Activated CD4-positive, alpha-beta T cell treated with anti-CD3 and anti-CD28 coated beads, Interleukin-2, Interleukin-6, amounts not matched to agents 100 ng/mL and 50 ng/mL, durations not matched to agents 16 hours and 8 hours (primary cell): ENCODE results near the gene SGMS1.
"Not testable (repeated sequence)": the region's sequence is repeated elsewhere in the genome, so short reads cannot be mapped to it uniquely, and the experiment has no call there.

Source experiments
- DNase-seq: peaks from one replicate; pipeline ENCODE4 v3.0.0-alpha.2; 2020

Gene SGMS1

DNA sequence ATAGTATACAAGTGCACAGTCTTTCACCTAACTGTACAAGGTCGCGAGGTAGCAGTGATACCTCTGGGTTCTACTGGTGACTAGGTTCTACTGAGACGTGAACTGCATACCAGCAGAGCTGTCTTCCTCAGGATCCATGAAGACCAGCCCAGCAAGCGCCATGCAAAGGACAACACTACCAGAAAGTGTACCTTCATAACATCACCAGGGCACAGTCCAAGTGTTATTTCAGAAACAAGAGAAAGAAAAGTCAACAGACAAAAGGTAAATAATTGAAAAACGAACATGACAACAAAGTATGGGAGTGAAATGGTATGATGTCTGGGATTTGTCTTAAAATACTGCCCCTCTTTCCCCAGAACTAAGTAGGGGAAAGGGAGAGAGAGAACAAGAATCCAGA lies 231.3 kb downstream of the SGMS1 start:
- no peak for DNase-seq

DNA sequence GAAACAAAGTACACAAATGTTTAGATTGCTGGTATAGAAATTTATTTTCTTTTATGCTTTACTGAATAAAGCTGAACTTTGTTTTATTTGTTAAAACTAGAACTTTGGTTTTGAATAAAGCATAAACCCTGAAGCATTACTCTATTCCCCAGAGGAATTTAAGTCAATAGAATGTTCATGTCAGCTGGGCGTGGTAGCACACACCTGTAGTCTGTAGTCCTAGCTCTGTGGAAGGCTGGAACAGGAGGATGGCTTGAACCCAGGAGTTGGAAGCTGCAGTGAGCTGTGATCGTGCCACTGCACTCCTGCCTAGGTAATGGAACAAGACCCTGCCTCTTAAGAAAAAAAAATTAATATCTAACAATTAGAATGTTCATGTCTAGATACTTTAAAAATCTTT lies 233.5 kb downstream of the SGMS1 start:
- no peak for DNase-seq

DNA sequence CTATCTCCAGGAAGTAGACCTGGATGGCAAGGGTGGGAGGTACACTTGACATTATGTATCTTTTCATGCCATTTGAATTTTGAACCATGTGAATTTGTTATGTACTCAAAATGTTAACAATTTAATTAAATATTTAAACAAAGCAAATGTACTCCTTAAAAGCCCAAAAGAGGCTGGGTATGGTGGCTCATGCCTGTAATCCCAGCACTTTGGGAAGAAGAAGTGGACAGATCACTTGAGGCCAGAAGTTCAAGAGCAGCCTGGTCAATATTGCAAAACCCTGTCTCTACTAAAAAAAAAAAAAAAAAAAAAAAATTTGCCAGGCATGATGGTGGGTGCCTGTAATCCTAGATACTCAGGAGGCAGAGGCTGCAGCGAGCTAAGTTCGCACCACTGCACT lies 235.6 kb downstream of the SGMS1 start:
- DNase-seq, result no peak

DNA sequence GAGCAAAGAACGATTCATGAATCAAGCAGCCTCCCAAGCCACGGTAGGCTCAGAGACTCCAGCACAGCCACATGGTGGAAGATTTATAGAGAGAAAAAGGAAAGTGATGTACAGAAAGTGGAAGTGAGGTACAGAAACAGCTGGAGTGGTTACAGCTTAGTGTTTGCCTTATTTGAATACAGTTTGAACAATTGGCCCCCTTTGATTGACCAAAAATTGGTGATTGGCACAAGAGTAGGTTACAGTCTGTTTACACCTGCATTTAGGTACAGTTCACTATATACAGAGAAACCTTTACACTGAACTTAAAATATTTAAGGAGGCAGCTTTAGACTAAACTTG lies 236.1 kb downstream of the SGMS1 start:
- DNase-seq, result no peak

DNA sequence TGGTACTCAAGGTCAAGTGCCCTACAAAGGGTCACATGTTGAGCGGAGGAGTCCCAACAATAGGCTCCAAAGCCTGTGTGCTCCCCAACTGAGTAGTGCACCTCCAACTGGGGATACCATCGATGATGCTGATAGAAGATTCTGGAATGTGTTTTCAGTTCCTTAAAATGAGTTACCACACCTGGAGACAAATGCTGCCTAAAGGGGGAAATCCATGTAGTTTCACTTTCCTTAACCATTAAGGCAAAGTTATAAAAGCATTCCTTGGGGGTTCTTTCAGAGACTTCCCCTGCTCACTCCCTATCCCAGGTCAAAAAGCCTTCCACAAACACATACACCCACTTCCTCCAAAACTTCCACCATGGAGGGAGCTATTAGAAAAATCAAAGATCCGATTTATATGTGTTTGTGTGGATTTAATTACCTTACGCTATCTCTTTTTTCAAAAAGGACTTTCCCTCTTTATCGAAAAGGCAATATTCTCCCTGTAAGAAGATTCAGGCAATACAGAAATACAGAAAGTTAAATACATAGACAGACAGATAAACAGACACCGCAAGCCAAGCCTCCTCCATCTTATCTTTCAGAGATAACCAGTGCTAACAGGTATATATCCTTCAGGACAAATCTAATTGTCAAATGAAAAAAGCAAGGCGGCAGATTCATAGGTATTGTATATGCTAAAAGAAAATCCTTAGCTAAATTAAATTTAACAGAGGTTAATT lies 236.6 kb downstream of the SGMS1 start:
- DNase-seq, result no peak

DNA sequence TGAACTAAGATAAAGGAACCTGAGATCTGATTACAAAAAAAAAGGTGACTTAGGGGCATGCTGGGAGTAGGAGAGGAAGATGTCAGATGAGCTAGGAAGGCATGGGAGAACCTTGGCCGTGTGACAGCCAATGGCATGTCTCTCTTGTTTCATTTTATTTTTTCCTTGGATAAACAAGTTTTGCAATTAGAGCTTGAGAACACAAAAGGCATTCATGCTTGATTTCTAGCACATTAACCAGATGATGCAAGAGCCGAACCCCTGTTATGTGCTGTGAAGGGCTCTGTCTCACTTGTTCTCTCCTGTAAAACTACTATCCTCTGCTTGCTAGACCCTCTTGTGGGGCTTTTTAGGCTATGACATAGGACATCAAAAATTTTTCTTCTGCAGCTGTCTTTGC lies 238.1 kb downstream of the SGMS1 start:
- DNase-seq, result no peak

DNA sequence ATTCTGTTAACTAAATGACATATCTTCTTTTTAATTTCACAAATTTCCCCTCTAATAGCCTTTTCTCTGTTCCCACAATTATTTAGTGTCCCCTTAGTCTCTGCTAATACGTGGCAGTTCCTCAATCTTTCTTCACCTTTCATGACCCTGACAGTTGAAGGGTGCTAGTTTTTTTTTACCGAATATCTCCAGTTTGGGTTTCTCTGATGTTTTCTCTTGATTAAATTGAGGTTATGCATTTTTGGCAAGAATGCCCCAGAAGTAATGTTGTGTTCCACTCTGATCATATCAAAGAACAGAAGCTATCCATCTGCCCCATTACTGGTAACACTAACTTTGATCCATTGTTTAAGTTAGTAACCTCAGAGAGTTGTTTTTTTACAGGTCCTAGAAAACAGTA lies 238.9 kb downstream of the SGMS1 start:
- DNase-seq, result no peak

DNA sequence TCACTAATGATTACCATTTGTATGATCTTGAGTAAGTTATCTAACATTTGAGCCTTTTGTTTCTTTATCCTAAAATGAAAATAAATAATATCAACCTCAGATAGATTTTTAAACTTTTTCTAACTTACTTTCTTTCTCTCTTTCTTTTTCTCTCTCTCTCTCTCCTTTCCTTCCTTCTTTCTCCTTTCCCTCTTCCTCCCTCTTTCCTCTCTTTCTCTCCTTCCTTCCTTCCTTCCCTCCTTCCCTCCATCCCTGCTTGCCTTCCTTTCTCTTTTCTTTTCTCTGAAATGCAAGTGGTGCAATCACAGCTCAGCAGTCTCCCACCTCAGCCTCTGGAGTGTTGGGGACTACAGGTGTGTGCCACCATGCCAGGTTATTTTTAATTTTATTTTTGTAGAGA lies 239.5 kb downstream of the SGMS1 start:
- no peak for DNase-seq

DNA sequence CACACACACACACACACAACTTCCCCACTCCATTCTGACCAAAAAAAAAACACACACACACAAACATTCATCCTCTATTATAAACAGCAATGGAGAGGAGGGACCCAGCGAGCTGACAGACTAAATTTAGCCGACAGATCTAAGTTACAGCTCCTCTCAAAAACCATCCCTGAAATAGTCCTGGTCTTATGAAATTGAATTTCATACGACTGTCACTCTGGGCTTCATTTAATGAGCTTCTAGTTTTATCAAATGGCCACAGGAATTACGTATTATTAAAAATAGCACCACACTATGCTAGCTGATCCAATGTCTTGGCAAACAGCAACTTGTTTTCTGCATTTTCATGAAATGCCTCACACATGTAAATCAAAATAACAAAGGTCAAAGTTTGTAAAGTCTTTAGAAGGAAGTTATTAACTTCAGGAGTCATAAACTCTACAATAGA lies 241.2 kb downstream of the SGMS1 start:
- DNase-seq, result no peak

DNA sequence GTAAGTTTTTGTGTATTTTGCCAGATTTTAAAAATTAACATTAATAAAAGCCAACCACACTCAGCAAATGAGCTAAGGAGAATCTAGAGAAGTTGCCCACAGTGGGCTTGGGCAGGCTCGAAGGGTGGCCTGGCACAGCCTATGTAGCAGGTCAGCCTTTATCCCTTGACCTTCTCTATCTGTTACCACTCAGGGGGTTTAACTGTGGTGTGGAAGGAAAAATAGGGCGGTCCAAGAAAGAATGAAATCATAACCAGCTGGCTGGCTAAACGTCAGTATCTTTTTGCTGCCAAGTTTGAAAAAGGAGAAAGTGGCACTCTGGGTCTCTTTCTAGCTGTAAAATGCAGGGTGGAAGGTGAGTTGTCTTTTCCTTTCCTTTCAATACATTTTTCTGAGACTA lies 242.1 kb downstream of the SGMS1 start:
- no peak for DNase-seq

DNA sequence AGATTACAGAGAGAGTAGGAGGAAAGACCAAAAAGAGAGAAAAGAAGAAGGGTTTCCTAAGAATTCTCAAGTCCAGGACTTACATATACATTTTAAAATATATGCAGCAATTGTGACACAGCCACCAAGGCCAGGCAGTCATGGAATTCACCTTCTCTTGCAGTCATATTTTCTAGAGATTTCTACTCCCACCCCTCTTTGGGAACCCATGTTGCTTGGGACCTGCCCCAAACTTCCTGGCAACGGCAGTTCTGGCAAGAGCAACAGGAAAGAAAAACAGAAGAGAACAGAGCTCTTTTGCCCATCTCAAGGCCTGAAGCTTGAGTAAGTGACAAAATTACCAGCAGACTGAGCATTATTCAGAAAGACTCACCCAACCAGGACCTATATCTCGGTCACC lies 244.1 kb downstream of the SGMS1 start:
- DNase-seq, result no peak

DNA sequence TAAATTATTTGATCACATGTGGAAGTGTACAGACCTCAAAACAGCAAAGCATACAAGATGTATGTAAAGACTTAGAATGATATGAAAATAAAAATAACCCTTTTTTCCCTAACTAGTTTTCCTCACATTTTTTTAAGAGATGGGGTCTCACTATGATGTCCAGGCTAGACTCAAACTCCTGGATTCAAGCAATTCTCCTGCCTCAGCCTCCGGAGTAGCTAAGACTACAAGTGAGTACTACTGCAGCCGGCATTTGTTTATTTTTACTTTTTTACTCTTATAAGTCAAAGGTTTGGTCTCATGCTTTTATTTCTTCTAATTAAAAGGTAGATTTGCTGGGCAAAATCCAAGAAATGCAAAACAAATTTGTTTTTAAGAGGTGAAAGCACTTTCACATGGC lies 248.0 kb downstream of the SGMS1 start:
- no peak for DNase-seq

DNA sequence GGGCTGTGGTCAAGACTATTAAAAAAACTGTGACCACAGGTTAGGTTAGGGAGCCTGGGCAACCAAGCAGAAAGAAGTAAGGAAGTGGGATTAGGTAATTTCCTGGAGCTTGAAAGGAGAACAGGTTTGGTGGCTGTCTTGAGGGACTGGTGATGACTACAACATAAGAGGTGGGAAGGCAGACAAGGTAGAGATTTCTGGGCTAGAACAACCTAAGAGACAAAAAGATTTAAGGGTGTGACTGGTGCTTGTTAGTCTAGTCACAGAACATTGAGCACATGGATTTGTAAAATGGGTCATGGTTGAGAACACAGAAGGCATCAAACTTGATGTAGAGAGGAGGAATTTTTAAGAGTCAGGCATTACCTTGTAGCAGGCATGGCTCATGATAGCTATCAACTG lies 248.7 kb downstream of the SGMS1 start:
- no peak for DNase-seq

DNA sequence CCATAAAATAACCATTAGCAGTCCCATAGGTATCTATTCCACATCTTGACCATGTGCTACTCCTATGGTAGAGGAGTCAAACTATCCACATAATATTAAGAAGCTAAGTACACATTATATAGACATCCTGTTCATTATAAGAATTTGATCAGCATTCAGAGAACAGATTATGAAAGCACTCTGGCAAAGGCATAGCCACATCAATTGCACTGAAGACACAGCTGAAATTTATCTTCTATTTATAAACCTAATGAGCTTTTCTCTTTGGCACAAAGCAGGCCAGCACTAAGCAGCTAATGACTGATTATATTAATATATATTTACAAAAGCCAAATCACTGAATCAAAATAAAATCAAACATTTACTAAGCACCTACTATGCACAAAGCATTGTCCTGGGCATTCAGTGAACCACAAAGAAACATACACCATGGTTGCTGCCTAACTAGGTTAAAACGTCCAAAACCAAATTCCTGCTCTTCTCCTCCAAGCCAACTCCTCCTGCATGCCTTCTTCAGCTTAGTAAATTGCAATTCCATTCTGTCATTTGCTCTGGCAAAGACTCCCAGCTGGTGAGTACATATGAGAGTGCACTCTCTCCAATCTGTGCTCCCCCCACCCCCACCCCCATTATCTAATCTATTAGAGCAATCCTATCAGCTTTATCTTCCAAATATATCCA lies 249.8 kb downstream of the SGMS1 start:
- DNase-seq, result no peak

DNA sequence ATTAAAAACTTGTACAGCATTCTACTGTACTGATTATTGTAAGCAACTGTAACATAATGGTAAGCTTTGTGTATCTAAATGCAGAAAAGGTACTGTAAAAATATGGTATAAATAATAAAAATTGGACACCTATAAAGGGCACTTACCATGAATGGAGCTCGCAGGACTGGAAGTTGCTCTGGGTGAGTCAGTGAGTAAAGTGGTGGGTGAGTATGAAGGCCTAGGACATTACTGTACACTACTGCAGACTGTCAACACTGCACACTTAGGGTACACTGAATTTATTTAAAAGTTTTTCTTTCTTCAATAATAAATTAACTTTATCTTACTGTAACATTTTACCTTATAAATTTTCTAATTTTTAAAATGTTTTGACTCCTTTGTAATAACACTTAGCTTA lies 253.8 kb downstream of the SGMS1 start:
- DNase-seq, result no peak

DNA sequence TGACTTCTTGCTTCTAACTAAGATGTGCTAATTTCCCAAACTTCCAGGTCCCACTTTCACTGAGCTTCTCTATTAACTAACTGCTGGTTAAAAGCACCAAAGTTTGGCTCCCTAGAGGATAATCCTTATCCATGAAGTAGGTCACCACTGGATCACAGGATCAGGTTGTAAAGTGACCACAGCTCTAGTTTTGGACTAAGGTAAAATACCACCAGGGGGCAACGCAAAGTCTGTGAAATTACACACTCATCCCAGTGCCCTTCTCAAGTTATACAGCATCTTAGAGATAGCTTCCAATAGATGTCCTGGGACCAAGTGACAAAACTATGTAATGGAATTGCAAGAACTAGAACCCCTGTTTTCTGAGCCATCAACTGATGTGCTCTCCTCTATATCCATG lies 256.0 kb downstream of the SGMS1 start:
- peak; percentile 30 for DNase-seq

DNA sequence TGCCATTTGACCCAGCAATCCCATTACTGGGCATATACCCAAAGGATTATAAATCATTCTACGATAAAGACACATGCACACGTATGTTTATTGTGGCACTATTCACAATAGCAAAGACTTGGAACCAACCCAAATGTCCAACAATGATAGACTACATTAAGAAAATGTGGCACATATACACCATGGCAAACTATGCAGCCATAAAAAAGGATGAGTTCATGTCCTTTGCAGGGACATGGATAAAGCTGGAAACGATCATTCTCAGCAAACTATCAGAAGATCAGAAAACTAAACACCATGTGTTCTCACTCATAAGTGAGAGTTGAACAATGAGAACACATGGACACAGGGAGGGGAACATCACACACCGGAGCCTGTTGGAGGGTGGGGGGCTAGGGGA lies 257.3 kb downstream of the SGMS1 start:
- not testable (repeated sequence) for DNase-seq

DNA sequence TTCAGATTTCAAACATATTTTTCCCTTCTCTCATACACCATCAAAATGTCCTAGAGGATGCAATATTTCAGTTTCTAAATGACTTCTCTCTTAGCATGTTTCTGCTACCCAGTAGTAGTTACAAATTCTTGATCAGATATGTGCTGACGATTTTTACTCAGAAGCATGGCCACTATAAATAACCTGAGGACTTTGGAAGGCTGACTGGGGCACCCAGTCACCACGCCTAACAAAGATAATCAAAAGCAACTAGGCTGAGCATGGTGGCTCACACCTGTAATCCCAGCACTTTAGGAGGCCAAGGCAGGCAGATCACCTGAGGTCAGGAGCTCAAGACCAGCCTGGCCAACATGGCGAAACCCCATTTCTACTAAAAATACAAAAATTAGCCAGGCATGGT lies 259.0 kb downstream of the SGMS1 start:
- not testable (repeated sequence) for DNase-seq

DNA sequence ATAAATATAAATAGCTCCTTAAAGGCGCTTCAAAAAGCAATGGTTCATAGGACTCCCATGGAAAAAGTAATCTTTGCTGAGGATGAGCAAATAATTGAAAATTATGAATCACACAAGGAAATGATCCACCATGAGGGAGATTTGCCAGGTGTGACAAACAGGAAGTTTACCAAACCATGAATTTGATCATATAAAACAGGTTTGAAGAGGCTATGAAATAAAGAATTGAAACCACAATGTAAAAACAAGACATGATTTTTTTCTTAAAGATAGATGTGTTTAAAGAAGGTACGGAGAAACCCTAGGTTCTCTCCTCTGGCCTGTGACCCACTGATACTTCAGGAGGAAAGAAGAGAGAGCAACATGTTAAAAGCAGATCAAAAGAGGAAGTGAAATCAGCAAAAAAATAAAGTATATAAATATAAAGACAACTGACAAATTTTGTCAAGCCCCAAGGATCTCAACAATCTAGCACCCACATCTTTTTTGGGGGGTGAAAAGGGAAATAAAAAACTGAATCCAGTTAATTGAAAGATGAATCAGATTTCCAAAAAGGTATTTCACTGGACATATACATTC lies 261.1 kb downstream of the SGMS1 start:
- no peak for DNase-seq

DNA sequence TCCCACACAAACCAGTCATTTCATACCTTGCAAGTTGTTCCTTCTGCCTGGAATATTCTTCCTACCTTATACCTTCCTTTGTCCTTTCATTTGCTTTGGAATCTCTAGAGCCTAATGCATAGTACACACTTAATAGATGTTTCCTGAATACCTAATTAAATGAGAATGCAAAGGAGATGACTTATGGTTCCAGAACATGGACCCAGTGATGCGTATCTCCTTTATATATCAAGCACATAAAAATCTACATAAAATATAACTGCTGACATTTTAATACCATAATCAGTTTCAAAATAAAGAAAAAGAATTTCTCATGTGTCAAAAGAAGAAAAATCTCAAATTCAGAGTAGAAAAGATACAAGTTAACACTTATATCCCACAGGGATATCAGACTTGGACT lies 261.8 kb downstream of the SGMS1 start:
- no peak for DNase-seq

DNA sequence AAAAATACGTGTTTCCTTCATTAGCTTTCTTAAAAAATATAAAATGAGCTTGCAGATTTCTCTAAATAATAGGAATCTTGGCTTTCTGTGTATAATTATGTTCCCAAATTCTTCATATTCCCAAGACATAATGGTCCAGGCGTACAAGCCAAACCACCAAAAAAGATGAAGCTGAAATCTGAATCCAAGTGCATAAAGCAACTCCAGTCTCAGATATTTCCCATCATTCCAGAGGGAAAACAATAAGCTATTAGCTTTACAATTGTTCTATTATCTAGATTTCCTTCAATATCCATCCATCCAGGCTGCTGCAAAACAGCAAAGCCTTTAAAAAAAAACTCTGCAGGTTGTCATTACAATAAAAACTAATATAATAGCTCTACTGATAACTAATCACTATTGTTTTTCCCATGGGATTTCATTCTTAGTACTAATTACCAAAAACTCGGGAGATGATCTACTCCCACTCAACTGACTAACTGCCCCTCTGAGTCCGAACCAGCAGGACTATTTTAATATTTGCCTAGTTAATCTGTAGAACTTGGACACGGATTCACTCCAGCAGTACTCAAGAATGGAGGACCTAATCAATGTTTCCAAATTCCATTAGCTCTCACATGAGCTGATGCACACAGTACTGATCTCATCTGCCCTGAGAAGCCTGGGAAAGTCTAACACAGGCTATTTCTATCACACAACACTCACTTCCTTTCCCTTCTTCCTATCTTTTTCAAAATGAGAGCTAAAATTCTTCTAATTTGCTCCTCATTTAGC lies 263.5 kb downstream of the SGMS1 start:
- DNase-seq, result no peak

DNA sequence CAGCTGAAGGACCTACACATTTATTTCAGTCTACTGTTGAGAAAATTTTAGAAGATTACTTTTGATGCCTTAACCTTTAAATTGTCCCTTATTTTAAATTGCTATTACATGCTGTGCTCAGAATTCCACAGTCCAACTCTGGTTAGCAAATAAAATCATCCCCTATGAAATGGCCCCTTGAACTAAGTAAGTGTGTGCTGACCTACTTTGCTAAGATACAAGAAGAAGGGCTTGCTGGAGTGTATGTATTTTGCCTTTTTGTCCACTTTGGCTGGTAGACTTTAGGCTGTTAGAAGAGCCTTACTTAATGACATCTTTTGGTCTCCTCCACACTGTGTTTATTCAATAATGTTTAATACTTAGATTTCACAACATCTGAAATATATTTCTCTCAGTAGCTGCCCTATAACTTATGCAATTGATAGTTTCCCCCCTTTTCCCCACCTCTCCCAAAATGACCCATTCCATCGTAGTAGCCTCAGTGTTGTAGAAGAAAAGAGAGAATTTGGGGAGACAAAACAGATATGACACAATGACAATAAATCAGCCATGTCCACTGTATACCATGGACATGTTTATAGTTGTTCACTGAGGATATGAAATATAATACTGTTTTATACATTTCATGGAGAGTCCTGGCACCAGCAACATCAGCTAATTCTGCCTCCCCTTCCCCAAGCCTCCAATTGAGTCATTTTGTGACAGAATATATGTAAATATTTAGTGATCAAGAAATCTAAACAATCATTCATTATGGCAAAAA lies 264.6 kb downstream of the SGMS1 start:
- no peak for DNase-seq

DNA sequence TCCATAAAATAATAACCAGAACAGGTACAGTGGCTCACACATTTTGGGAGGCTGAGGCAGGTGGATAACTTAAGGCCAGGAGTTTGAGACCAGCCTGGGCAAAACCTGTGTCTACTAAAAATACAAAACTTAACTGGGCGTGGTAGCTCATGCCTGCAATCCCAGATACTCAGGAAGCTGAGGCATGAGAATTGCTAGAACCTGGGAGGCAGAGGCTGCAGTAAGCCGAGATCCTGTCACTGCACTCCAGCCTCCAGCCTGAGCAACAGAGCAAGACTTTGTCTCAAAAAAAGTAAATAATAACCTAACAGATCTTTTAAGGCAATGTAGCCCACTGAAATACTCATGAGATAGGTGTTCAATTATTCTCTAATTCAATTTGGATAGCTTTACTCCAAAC lies 265.3 kb downstream of the SGMS1 start:
- no peak for DNase-seq
